HepG2 (cell line): ENCODE data around the gene GJA8.
"Not testable (repeated sequence)": the region's sequence is repeated elsewhere in the genome, so short reads cannot be mapped to it uniquely, and the experiment has no call there.

ENCODE experiments used
- CTCF ChIP-seq: sonication (generic); formaldehyde crosslinking; IDR thresholded peaks from 2 replicates; pipeline ENCODE4 v1.5.0; 2020; ENCODE audit warnings: mild to moderate bottlenecking, missing genetic modification reagents, moderate library complexity
- EZH2 ChIP-seq: conservative IDR thresholded peaks from 2 replicates; pipeline ENCODE4 v1.6.1; 2012; ENCODE audit warnings: mild to moderate bottlenecking, low read depth, low read length, moderate library complexity
- MYC ChIP-seq: sonication (generic); formaldehyde crosslinking; IDR thresholded peaks from 2 replicates; pipeline ENCODE4 v1.9.0; 2021; ENCODE audit warnings: missing genetic modification reagents, borderline replicate concordance
- NFRKB ChIP-seq: fragments of 450-650 bp; IDR thresholded peaks from 2 replicates; pipeline ENCODE4 v1.6.1; 2017
- NR2C2 ChIP-seq: sonication (generic); formaldehyde crosslinking; IDR thresholded peaks from 2 replicates; pipeline ENCODE4 v1.4.0; 2020; ENCODE audit warnings: missing genetic modification reagents, mild to moderate bottlenecking, moderate library complexity, borderline replicate concordance
- PTBP1 ChIP-seq: fragments of 200-400 bp; formaldehyde crosslinking; IDR thresholded peaks from 2 replicates; pipeline ENCODE4 v1.6.1; 2018; ENCODE audit warnings: low read length, low read depth; ENCODE audit not compliant: poor library complexity, severe bottlenecking
- SIX4 ChIP-seq: sonication (generic); formaldehyde crosslinking; IDR thresholded peaks from 2 replicates; pipeline ENCODE4 v1.4.0; 2020; ENCODE audit warnings: missing genetic modification reagents
- SRY ChIP-seq: sonication (generic); formaldehyde crosslinking; IDR thresholded peaks from 2 replicates; pipeline ENCODE4 v1.8.0; 2022; ENCODE audit warnings: mild to moderate bottlenecking, missing genetic modification reagents
- STAG1 ChIP-seq: sonication (generic); formaldehyde crosslinking; IDR thresholded peaks from 2 replicates; pipeline ENCODE4 v1.4.0; 2020; ENCODE audit warnings: missing genetic modification reagents
- ZNF576 ChIP-seq: sonication (generic); formaldehyde crosslinking; IDR thresholded peaks from 2 replicates; pipeline ENCODE4 v1.4.0; 2020; ENCODE audit warnings: mild to moderate bottlenecking, missing genetic modification reagents
- ZNF790 ChIP-seq: sonication (generic); formaldehyde crosslinking; IDR thresholded peaks from 2 replicates; pipeline ENCODE4 v1.8.0; 2022; ENCODE audit warnings: missing genetic modification reagents, mild to moderate bottlenecking, borderline replicate concordance

GRCh38 chr1:147854989-147855388 is 47.6 kb upstream of the GJA8 start:
- TF ChIP-seq ZNF576 (CRISPR knock-in tag); NFRKB; NR2C2; EZH2; PTBP1; MYC (CRISPR knock-in tag); SRY (CRISPR knock-in tag); ZNF790 (CRISPR knock-in tag); STAG1 (CRISPR knock-in tag); CTCF; SIX4 (CRISPR knock-in tag): not testable (repeated sequence)
